OCI-LY3 (cell line): ENCODE results near the gene LACC1.

Source experiments
- H2AFZ ChIP-seq: fragments of 200-600, 300-600 bp; shearing (Covaris generic); 2 replicates; pipeline ENCODE4 v1.6.0; 2014; ENCODE audit warnings: antibody characterized with exemption, low read depth, low read length
- H3K27ac ChIP-seq: fragments of 200-600, 300-600 bp; sonication (generic); 2 replicates; pipeline ENCODE4 v1.5.1; 2014; ENCODE audit warnings: mild to moderate bottlenecking, low read length, moderate library complexity, mixed read lengths
- H3K27me3 ChIP-seq: fragments of 200-600, 300-600 bp; sonication (generic); 2 replicates; pipeline ENCODE4 v1.6.1; 2014; ENCODE audit warnings: low read depth, low read length, mixed read lengths
- H3K36me3 ChIP-seq: fragments of 200-600, 300-600 bp; sonication (generic); replicated peaks from 2 replicates; pipeline ENCODE3; 2014; ENCODE audit warnings: low read depth, low read length, mixed read lengths
- H3K4me1 ChIP-seq: fragments of 300-600, 200-600 bp; sonication (generic); 2 replicates; pipeline ENCODE4 v1.6.1; 2014; ENCODE audit warnings: low read length, mixed read lengths
- H3K4me2 ChIP-seq: fragments of 200-600, 300-600 bp; sonication (generic); 2 replicates; pipeline ENCODE4 v1.6.1; 2014; ENCODE audit warnings: low read length, mixed read lengths
- H3K4me3 ChIP-seq: fragments of 300-600, 200-600 bp; sonication (generic); 2 replicates; pipeline ENCODE4 v1.5.1; 2014; ENCODE audit warnings: antibody characterized with exemption, mild to moderate bottlenecking, low read length, moderate library complexity
- H3K79me2 ChIP-seq: fragments of 300-600, 200-600 bp; shearing (Covaris generic); 2 replicates; pipeline ENCODE4 v1.6.1; 2014; ENCODE audit warnings: mild to moderate bottlenecking, low read length, mixed read lengths
- H3K9ac ChIP-seq: fragments of 300-600, 200-600 bp; shearing (Covaris generic); 2 replicates; pipeline ENCODE4 v1.6.0; 2014; ENCODE audit warnings: mild to moderate bottlenecking, low read length, moderate library complexity
- H3K9me3 ChIP-seq: fragments of 200-600, 300-600 bp; shearing (Covaris generic); 2 replicates; pipeline ENCODE4 v1.6.1; 2014; ENCODE audit warnings: low read length, mixed read lengths; ENCODE audit not compliant: insufficient read depth
- H4K20me1 ChIP-seq: fragments of 200-600, 300-600 bp; sonication (generic); 2 replicates; pipeline ENCODE4 v1.6.1; 2016; ENCODE audit warnings: low read length, mixed read lengths; ENCODE audit not compliant: insufficient read depth
- CTCF ChIP-seq: fragments of 200-600, 300-600 bp; sonication (generic); IDR thresholded peaks from 2 replicates; pipeline ENCODE4 v1.5.1; 2014; ENCODE audit warnings: antibody characterized with exemption, low read length, low read depth
- EZH2phosphoT487 ChIP-seq: fragments of 200-600 bp; shearing (Covaris generic); IDR thresholded peaks from 2 replicates; pipeline ENCODE4 v1.6.1; 2018; ENCODE audit warnings: antibody characterized with exemption, mixed run types, low read depth

LACC1 gene

GRCh38 chr13:43838909-43839308 is 40.8 kb upstream of the LACC1 start:
- Histone ChIP-seq H3K27me3 (no peaks in the 10 kb centered on the region), H3K4me3 (no peak overlapping the region), H3K79me2 (no peaks in the 10 kb centered on the region), H3K27ac (no peak overlapping the region), H3K4me2 (no peak overlapping the region), H3K9ac (no peak overlapping the region), H2AFZ (no peak overlapping the region), H3K9me3 (no peaks in the 10 kb centered on the region), H3K4me1 (no peaks in the 10 kb centered on the region), H3K36me3 (no peaks in the 10 kb centered on the region), H4K20me1 (no peaks in the 10 kb centered on the region)
- TF ChIP-seq EZH2phosphoT487 (no peak), CTCF (no peak)

GRCh38 chr13:43846496-43847158 is 33.1 kb upstream of the LACC1 start:
- Histone ChIP-seq H3K4me2 (no peak overlapping the region), H3K9me3 (peaks cover 10% of the 10 kb centered on the region; the same call in 1 of the 2 replicates), H3K27me3 (no peaks in the 10 kb centered on the region), H3K79me2 (no peaks in the 10 kb centered on the region), H3K9ac (no peak overlapping the region), H4K20me1 (no peaks in the 10 kb centered on the region), H3K36me3 (peaks cover 5% of the 10 kb centered on the region), H3K4me1 (no peaks in the 10 kb centered on the region), H2AFZ (no peak overlapping the region), H3K4me3 (no peak overlapping the region), H3K27ac (no peak overlapping the region)
- TF ChIP-seq CTCF, result no peak
- TF ChIP-seq EZH2phosphoT487, result no peak

GRCh38 chr13:43848001-43848649 is 31.6 kb upstream of the LACC1 start:
- peaks cover 5% of the 10 kb centered on the region for H3K36me3 ChIP-seq
- H3K27ac ChIP-seq, result no peak overlapping the region
- H3K9me3 ChIP-seq, result peaks cover 14% of the 10 kb centered on the region
- no peaks in the 10 kb centered on the region for H3K79me2 ChIP-seq
- H2AFZ ChIP-seq, result no peak overlapping the region
- H3K4me1 ChIP-seq, result no peaks in the 10 kb centered on the region
- no peaks in the 10 kb centered on the region for H4K20me1 ChIP-seq
- H3K4me2 ChIP-seq, result no peak overlapping the region
- no peak overlapping the region for H3K9ac ChIP-seq
- no peaks in the 10 kb centered on the region for H3K27me3 ChIP-seq
- no peak for TF ChIP-seq CTCF
- TF ChIP-seq EZH2phosphoT487, result no peak
- H3K4me3 ChIP-seq, result no peak overlapping the region

- TF ChIP-seq CTCF (no peak), EZH2phosphoT487 (no peak)
- Histone ChIP-seq H2AFZ (no peak overlapping the region), H3K9ac (no peak overlapping the region), H3K4me2 (no peak overlapping the region), H3K27me3 (no peaks in the 10 kb centered on the region), H3K4me3 (no peak overlapping the region), H4K20me1 (no peaks in the 10 kb centered on the region), H3K79me2 (no peaks in the 10 kb centered on the region), H3K4me1 (no peaks in the 10 kb centered on the region), H3K27ac (no peak overlapping the region), H3K36me3 (peaks cover 5% of the 10 kb centered on the region), H3K9me3 (peaks cover 20% of the 10 kb centered on the region)
Observed at GRCh38 chr13:43850873-43851272, 28.8 kb upstream of the LACC1 start.
